Bronchial epithelial cell (primary cell): ENCODE measurements around the gene NIPBL. TPM values are rescaled to one million over a fixed set of nuclear protein-coding genes. Genes with fewer than 3 reads are reported as not detected.
"Not testable (repeated sequence)": the region's sequence is repeated elsewhere in the genome, so short reads cannot be mapped to it uniquely, and the experiment has no call there.

Experiments
- DNase-seq: peaks from one replicate; pipeline ENCODE4 v3.0.0-alpha.2; 2010; ENCODE audit warnings: low read depth
- FAIRE-seq: peaks from 2 replicates; lab custom pipeline; 2011; peaks lifted over from hg19 to GRCh38; lab: Jason Lieb, UNC
- H3K27me3 ChIP-seq: 2 replicates; pipeline ENCODE4 v1.5.1; 2011; ENCODE audit warnings: low read length; ENCODE audit not compliant: control insufficient read depth, insufficient read depth
- H3K36me3 ChIP-seq: 2 replicates; pipeline ENCODE4 v1.5.1; 2011; ENCODE audit warnings: low read length; ENCODE audit not compliant: control insufficient read depth, insufficient read depth
- H3K4me3 ChIP-seq: 2 replicates; pipeline ENCODE4 v1.5.1; 2011; ENCODE audit warnings: mild to moderate bottlenecking, low read depth, low read length, control low read depth
- CTCF ChIP-seq: IDR thresholded peaks from 2 replicates; pipeline ENCODE4 v1.5.1; 2011; ENCODE audit warnings: mild to moderate bottlenecking, moderate library complexity, low read length, control low read depth, inconsistent platforms; ENCODE audit not compliant: insufficient read depth, severe bottlenecking
- total RNA-seq: library from RNA; depleted of rRNA; stranded (reverse); fragments of >200 nt; gene quantifications from 2 replicates; pipeline ENCODE4 v1.2.1, GENCODE V29; 2014

The NIPBL gene
- total RNA-seq, 1 donor from 2014 or later: 20.0 TPM

- DNase-seq (no peak), FAIRE-seq (no peak)
- no peak for TF ChIP-seq CTCF
- H3K27me3 ChIP-seq: no peaks in the 10 kb centered on the region
- H3K4me3 ChIP-seq: no peak overlapping the region
- peaks cover 6% of the 10 kb centered on the region for H3K36me3 ChIP-seq
Observed at GRCh38 chr5:36998578-36998977, 122.0 kb downstream of the NIPBL start.

DNA sequence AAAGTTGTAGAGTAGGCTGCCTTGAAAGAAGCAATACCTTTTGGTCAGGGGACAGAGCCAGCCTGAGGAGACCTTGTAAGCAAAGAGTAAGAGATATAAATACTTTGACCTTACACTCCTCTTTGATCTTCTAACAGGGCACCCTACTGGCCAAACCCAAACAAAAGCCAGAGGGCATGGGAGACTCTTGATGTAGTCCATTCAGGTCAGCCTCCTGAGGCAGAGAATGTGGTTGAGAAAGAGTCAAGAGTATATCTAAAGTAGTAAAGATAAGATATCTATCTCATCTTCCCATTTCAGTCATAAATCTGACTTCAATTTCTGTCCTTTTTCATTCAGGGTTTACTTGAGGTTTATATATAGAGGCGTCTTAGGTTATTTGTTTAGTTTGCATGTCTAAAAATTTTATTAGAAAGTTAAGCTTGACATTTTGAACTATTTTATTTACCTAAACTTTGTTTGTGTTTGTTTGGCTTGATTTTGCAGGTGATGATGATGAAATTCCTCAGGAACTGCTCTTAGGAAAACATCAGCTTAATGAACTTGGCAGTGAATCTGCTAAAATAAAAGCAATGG is 125.7 kb downstream of the NIPBL start:
- no peak for TF ChIP-seq CTCF
- DNase-seq (no peak), FAIRE-seq (no peak)
- Histone ChIP-seq H3K27me3 (no peaks in the 10 kb centered on the region), H3K36me3 (peaks cover 2% of the 10 kb centered on the region), H3K4me3 (no peak overlapping the region)

DNA sequence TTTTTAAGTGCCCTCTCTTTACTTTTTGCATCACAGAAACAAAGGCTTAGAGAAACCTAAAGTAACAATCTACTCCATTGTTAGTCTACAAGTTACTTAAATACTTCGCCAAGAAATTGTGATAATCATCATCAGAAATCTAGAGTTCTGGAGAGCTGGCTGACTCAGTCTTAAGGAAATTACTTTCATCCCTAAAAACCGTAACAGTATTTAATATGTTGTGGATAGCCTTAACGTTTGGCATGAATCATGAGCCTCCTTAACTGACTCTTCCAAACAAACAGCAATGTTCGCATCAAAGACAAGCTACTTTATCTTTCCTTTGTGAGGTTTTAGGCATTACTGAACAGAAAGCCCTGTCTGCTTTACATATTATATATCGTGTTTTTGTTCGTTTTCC is 128.7 kb downstream of the NIPBL start:
- H3K36me3 ChIP-seq: peaks cover 4% of the 10 kb centered on the region
- no peaks in the 10 kb centered on the region for H3K27me3 ChIP-seq
- DNase-seq (no peak), FAIRE-seq (no peak)
- TF ChIP-seq CTCF: no peak
- no peak overlapping the region for H3K4me3 ChIP-seq

DNA sequence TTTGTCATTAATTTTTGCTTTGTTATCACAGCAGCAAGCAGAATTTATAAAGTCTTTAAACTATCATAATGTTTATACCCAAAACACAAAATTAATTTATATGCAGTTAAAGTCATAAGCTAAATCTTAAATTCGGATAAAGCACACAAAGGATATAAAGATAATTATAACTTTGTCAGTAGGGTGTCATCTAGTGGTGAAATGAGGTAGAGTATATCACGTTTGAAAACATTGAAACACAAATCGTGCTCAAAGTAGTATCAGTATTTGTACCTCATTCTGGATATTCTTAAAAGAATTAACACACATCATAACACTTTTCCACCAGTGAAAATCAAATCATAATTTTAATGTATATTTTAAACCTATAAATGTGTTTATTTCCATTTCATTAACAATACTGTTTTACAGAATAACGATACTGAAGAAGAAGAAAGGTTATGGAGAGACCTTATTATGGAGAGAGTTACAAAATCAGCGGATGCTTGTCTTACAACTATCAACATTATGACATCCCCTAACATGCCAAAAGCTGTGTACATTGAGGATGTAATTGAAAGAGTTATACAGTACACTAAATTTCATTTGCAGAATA is 129.5 kb downstream of the NIPBL start:
- peak; percentile 35 for DNase-seq
- no peaks in the 10 kb centered on the region for H3K27me3 ChIP-seq
- no peak overlapping the region for H3K4me3 ChIP-seq
- no peak for FAIRE-seq
- TF ChIP-seq CTCF: peak; percentile 29
- peaks cover 3% of the 10 kb centered on the region for H3K36me3 ChIP-seq

DNA sequence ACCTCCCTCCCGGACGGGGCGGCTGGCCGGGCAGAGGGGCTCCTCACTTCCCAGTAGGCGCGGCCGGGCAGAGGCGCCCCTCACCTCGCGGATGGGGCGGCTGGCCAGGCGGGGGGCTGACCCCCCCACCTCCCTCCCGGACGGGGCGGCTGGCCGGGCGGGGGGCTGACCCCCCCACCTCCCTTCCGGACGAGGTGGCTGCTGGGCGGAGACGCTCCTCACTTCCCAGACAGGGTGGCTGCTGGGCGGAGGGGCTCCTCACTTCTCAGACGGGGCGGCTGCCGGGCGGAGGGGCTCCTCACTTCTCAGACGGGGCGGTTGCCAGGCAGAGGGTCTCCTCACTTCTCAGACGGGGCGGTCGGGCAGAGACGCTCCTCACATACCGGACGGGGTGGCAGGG is 136.6 kb downstream of the NIPBL start:
- not testable (repeated sequence) for H3K27me3 ChIP-seq, FAIRE-seq, DNase-seq, H3K4me3 ChIP-seq, H3K36me3 ChIP-seq

DNA sequence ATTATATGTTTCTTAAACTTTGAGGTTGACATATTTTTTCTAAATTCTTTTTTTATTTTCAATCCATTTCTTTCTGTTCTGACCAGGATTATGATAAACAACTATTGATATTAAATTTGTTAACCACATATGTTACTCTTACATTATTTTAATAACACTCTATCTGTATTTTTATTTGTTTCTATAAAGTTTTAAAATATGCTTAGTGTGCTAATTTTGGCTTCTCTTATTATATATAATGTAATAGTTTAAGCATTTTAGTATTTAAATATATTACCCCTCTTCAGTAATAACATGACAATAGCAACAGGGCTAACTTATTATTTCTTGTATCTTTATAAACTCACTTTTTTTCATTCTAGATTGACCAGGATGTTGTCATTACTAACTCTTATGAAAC is 137.8 kb downstream of the NIPBL start:
- FAIRE-seq: no peak
- Histone ChIP-seq H3K27me3 (no peaks in the 10 kb centered on the region), H3K36me3 (peaks cover 1% of the 10 kb centered on the region), H3K4me3 (no peak overlapping the region)
- DNase-seq: no peak
- no peak for TF ChIP-seq CTCF
